GM18907 (cell line): Measurements from ENCODE around the gene TRH.

ENCODE experiments used
- ATAC-seq: cut with Tn5 transposase; IDR thresholded peaks from one replicate; pipeline ENCODE4 v1.9.1; 2021; ENCODE audit warnings: mild to moderate bottlenecking, moderate library complexity; ENCODE audit not compliant: unreplicated experiment

The TRH gene

GRCh38 chr3:129974564-129974832 lies at the start of gene TRH:
Gene TRH, plus strand, starts transcription at chr3:129974720. Its CDS starts 1,097 bp downstream, at chr3:129975817.
- ATAC-seq = no peak

- ATAC-seq = no peak
Observed at GRCh38 chr3:129927072-129927471, 47.4 kb upstream of the TRH start.

- no peak for ATAC-seq
Observed at GRCh38 chr3:129929383-129929782, 45.1 kb upstream of the TRH start.

- no peak for ATAC-seq
Observed at GRCh38 chr3:129933471-129933870, 41.0 kb upstream of the TRH start.

- no peak for ATAC-seq
Observed at GRCh38 chr3:129934234-129935123, 40.0 kb upstream of the TRH start.

- no peak for ATAC-seq
Observed at GRCh38 chr3:129936757-129937156, 37.8 kb upstream of the TRH start.

GRCh38 chr3:129937717-129938116 lies 36.8 kb upstream of the TRH start:
- ATAC-seq = no peak

GRCh38 chr3:129938140-129938930 lies 36.2 kb upstream of the TRH start:
- ATAC-seq = no peak

- ATAC-seq = no peak
Observed at GRCh38 chr3:129940086-129940485, 34.4 kb upstream of the TRH start.

GRCh38 chr3:129942296-129942695 lies 32.2 kb upstream of the TRH start:
- no peak for ATAC-seq

GRCh38 chr3:129943020-129943419 lies 31.5 kb upstream of the TRH start:
- no peak for ATAC-seq

GRCh38 chr3:129944709-129945108 lies 29.8 kb upstream of the TRH start:
- no peak for ATAC-seq

GRCh38 chr3:129947538-129948240 lies 26.8 kb upstream of the TRH start:
- ATAC-seq = no peak

- ATAC-seq = no peak
Observed at GRCh38 chr3:129950318-129951046, 24.0 kb upstream of the TRH start.

- no peak for ATAC-seq
Observed at GRCh38 chr3:129952556-129953355, 21.8 kb upstream of the TRH start.

- no peak for ATAC-seq
Observed at GRCh38 chr3:129953621-129954020, 20.9 kb upstream of the TRH start.

- no peak for ATAC-seq
Observed at GRCh38 chr3:129954514-129954913, 20.0 kb upstream of the TRH start.

- no peak for ATAC-seq
Observed at GRCh38 chr3:129956936-129957335, 17.6 kb upstream of the TRH start.

- ATAC-seq = no peak
Observed at GRCh38 chr3:129958755-129959154, 15.8 kb upstream of the TRH start.

- no peak for ATAC-seq
Observed at GRCh38 chr3:129961141-129961541, 13.4 kb upstream of the TRH start.
